ENCODE measurements around the gene CBX4.

DNA sequence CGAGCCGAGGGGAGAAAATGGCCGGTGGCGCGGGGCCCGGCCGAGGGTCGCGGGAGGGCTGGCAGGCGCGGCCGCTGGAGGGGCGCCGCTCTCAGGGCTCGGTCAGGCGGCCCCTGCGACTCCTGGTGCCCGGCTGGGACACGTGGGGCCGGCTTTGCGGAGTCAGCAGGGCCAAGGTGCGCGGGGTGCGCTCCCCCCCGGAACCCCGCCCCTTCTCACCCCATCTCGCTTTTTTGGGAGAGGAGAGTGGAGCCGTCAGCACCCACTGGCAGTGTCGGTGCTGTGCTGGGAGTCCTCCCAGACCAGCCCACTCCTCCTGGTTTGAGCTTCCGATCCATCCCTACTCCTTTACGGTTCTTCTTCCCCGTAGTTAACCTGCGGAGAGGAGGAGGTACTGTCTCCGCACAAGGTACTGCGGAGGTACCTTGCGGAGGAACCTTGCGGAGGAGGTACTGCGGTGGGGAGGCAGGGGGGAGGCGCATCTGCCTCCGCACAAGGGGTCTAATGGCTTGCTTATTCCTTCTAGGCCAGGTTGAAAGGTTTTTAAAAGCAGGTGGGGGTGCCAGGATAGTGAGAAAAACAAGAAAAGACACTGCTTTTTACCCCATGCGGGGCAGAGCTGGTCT, 23.3 kb downstream of the CBX4 start:
- TF ChIP-seq, protein P1, sequence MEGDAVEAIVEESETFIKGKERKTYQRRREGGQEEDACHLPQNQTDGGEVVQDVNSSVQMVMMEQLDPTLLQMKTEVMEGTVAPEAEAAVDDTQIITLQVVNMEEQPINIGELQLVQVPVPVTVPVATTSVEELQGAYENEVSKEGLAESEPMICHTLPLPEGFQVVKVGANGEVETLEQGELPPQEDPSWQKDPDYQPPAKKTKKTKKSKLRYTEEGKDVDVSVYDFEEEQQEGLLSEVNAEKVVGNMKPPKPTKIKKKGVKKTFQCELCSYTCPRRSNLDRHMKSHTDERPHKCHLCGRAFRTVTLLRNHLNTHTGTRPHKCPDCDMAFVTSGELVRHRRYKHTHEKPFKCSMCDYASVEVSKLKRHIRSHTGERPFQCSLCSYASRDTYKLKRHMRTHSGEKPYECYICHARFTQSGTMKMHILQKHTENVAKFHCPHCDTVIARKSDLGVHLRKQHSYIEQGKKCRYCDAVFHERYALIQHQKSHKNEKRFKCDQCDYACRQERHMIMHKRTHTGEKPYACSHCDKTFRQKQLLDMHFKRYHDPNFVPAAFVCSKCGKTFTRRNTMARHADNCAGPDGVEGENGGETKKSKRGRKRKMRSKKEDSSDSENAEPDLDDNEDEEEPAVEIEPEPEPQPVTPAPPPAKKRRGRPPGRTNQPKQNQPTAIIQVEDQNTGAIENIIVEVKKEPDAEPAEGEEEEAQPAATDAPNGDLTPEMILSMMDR (IDR thresholded peaks at IDR 0.05; ENCODE audit: insufficient read depth, low read depth, low read length): no peak
- TF ChIP-seq EZH2 (IDR thresholded peaks at IDR 0.05; ENCODE audit: insufficient read depth, low read length): no peak
